Subcutaneous adipose tissue (tissue), 4 donors: ENCODE results near the gene CD300LG. TPM values are rescaled to one million over a fixed set of nuclear protein-coding genes. Genes with fewer than 3 reads are reported as not detected.

Experiments used
- total RNA-seq, 4 donors: library from RNA; depleted of rRNA; stranded (reverse); fragments of >200 nt; gene quantifications; one replicate each; pipeline ENCODE4 v1.1.0, GENCODE V29; 2016
- TF ChIP-seq, protein P1 (sequence below): fragments of 450-650 bp; IDR thresholded peaks from one replicate; pipeline ENCODE4 v1.5.1; 2016; ENCODE audit warnings: low read depth, mild to moderate bottlenecking, control low read depth, antibody characterized with exemption, moderate library complexity

CD300LG gene
- total RNA-seq, 4 donors from 2014 or later = 29.5 to 234 (median 50.5) TPM

- TF ChIP-seq, protein P1, sequence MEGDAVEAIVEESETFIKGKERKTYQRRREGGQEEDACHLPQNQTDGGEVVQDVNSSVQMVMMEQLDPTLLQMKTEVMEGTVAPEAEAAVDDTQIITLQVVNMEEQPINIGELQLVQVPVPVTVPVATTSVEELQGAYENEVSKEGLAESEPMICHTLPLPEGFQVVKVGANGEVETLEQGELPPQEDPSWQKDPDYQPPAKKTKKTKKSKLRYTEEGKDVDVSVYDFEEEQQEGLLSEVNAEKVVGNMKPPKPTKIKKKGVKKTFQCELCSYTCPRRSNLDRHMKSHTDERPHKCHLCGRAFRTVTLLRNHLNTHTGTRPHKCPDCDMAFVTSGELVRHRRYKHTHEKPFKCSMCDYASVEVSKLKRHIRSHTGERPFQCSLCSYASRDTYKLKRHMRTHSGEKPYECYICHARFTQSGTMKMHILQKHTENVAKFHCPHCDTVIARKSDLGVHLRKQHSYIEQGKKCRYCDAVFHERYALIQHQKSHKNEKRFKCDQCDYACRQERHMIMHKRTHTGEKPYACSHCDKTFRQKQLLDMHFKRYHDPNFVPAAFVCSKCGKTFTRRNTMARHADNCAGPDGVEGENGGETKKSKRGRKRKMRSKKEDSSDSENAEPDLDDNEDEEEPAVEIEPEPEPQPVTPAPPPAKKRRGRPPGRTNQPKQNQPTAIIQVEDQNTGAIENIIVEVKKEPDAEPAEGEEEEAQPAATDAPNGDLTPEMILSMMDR = no peak
Observed at GRCh38 chr17:43834106-43834505, 12.9 kb upstream of the CD300LG start.

GRCh38 chr17:43839670-43840108 is 7.3 kb upstream of the CD300LG start:
- TF ChIP-seq, protein P1 = no peak

- TF ChIP-seq, protein P1 = no peak
Observed at GRCh38 chr17:43840814-43841213, 6.2 kb upstream of the CD300LG start.

GRCh38 chr17:43841282-43841681 is 5.7 kb upstream of the CD300LG start:
- TF ChIP-seq, protein P1 = no peak

- TF ChIP-seq, protein P1 = no peak
Observed at GRCh38 chr17:43842975-43843325, 4.0 kb upstream of the CD300LG start.

DNA sequence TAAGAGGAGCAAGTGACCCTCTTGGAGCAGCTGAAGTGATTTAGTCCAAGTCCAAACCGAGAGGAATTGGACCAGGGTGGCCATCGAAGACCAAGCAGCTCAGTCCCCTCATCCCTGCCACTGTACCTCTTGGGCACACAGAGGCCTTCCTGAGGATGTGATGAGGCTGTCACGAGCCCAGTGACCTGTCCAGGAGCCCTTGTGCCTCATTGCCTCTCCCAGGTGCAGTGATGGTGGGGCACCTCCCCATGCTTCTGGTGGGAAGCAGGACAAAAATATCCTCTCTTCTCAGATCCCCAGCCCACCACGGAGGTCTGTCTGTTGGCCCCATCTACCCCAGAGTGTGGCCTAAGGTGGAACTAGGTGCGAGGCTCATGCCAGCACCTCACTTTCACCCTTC is 2.7 kb upstream of the CD300LG start:
- TF ChIP-seq, protein P1 = no peak

- TF ChIP-seq, protein P1 = no peak
Observed at GRCh38 chr17:43845766-43846165, 1.2 kb upstream of the CD300LG start.
